A673 (cell line): ENCODE data around the gene SPATC1L.

Experiments used
- CTCF ChIP-seq: fragments of 300-800, 200-600 bp; sonication (generic); conservative IDR thresholded peaks from 2 replicates; pipeline ENCODE4 v1.5.1; 2017; ENCODE audit warnings: low read depth, mild to moderate bottlenecking, antibody characterized with exemption, low read length, moderate library complexity, mixed read lengths
- EZH2 ChIP-seq: fragments of 200-600 bp; sonication (generic); IDR thresholded peaks from 2 replicates; pipeline ENCODE4 v1.6.1; 2017; ENCODE audit warnings: borderline replicate concordance, low read depth, mild to moderate bottlenecking, mixed read lengths, antibody characterized with exemption, low read length; ENCODE audit not compliant: poor library complexity, severe bottlenecking

GRCh38 chr21:46115441-46116188, 68.6 kb downstream of the SPATC1L start:
- TF ChIP-seq CTCF (no peak), EZH2 (no peak)
